ENCODE results near the gene NEK7. TPM values are rescaled to one million over a fixed set of nuclear protein-coding genes. Genes with fewer than 3 reads are reported as not detected.

The NEK7 gene
- total RNA-seq, 1 experiment from 2014 or later = 25.2 TPM

DNA sequence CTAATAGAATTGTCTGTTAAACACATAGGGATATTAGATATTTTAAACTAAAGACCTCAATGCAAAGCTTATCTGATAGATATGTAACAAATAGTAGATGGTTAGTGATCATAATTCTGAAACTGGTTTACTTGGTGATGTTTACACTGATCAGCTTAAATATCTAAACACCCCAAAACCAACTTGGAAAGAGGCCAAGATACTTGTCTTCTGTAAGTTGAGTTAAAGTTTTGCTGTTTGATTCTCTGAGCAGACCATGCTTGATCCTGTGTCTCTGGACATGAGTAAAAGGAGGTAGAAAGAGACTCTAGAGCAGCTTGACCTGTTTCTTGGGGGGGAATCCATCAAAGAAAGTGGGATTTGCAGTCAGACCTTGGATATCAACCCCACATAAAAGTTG is 107.5 kb downstream of the NEK7 start:
- Histone ChIP-seq H3K4me2 (ENCODE audit: low read length) (no peak overlapping the region), H3K27me3 (ENCODE audit: low read length) (no peaks in the 10 kb centered on the region), H3F3A (ENCODE audit: low read length, unreplicated experiment) (no peaks in the 10 kb centered on the region), H3K36me3 (ENCODE audit: low read depth, low read length) (no peaks in the 10 kb centered on the region), H3K9me2 (replicated peaks; ENCODE audit: low read length) (no peaks in the 10 kb centered on the region), H3K9me3 (ENCODE audit: low read length) (no peaks in the 10 kb centered on the region), H3K27ac (ENCODE audit: low read length) (no peak overlapping the region), H3K79me2 (ENCODE audit: low read length) (peaks cover 20% of the 10 kb centered on the region), H3K4me1 (ENCODE audit: insufficient read depth, low read length) (peaks cover 27% of the 10 kb centered on the region), H3K4me3 (ENCODE audit: low read length) (no peak overlapping the region), H3K9ac (ENCODE audit: low read length) (no peak overlapping the region), H2AFZ (ENCODE audit: low read length) (no peak overlapping the region), H4K20me1 (ENCODE audit: low read length) (no peaks in the 10 kb centered on the region)
- DNase-seq = no peak
- ChIA-PET POLR2A (ENCODE audit: unreplicated experiment) (no interaction called here), CTCF (no interaction called here)
- ATAC-seq = no peak
- BruUV-seq (replicated peaks) = no TSS peak
- intact Hi-C loops (cut with micrococcal nuclease) = loop anchor here (10.0 kb wide), 1 partner anchor 201 kb away; no protein-coding TSS in a partner anchor
- no peak for TF ChIP-seq EZH2phosphoT487 (IDR thresholded peaks at IDR 0.05; ENCODE audit: borderline replicate concordance, low read length)
- TF ChIP-seq EZH2 (IDR thresholded peaks at IDR 0.05; ENCODE audit: low read length, unreplicated experiment) = no peak
- TF ChIP-seq, protein P1, sequence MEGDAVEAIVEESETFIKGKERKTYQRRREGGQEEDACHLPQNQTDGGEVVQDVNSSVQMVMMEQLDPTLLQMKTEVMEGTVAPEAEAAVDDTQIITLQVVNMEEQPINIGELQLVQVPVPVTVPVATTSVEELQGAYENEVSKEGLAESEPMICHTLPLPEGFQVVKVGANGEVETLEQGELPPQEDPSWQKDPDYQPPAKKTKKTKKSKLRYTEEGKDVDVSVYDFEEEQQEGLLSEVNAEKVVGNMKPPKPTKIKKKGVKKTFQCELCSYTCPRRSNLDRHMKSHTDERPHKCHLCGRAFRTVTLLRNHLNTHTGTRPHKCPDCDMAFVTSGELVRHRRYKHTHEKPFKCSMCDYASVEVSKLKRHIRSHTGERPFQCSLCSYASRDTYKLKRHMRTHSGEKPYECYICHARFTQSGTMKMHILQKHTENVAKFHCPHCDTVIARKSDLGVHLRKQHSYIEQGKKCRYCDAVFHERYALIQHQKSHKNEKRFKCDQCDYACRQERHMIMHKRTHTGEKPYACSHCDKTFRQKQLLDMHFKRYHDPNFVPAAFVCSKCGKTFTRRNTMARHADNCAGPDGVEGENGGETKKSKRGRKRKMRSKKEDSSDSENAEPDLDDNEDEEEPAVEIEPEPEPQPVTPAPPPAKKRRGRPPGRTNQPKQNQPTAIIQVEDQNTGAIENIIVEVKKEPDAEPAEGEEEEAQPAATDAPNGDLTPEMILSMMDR (conservative IDR thresholded peaks at IDR 0.05; ENCODE audit: low read depth, low read length) = no peak

DNA sequence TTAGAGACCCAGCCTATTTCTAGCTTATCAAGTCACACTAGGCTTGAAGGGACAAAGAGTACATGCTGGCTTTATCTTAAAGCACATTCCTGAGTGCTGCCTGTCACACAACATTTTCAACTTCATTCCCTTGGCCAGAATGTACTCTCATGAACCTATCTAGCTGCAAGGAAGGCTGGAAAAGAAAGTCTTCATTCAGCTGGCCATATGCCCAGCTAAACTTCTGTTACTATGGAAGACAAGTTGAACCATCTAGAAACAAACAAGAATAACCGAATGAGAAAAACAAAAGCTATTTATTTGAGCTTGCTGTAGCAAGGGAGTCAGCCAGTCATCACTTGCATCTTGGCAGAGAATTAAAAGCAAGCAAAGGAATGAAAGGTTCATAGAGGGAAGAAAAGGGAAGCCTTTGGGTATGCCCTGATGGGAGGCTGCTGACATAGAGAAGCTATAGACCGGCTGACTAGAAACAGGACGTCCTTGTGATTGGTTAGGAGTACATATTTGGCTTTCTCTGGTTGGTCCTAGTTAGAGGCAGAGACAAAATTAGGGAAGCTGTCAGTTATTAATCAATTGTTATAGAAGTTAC is 108.4 kb downstream of the NEK7 start:
- CTCF ChIA-PET = no interaction called here
- Histone ChIP-seq H3K27me3 (ENCODE audit: low read length) (no peaks in the 10 kb centered on the region), H2AFZ (ENCODE audit: low read length) (no peak overlapping the region), H3K36me3 (ENCODE audit: low read depth, low read length) (no peaks in the 10 kb centered on the region), H3K9me2 (replicated peaks; ENCODE audit: low read length) (no peaks in the 10 kb centered on the region), H3K79me2 (ENCODE audit: low read length) (peaks cover 13% of the 10 kb centered on the region), H3K9me3 (ENCODE audit: low read length) (no peaks in the 10 kb centered on the region), H3K27ac (ENCODE audit: low read length) (no peak overlapping the region), H3K9ac (ENCODE audit: low read length) (no peak overlapping the region), H3K4me1 (ENCODE audit: insufficient read depth, low read length) (peaks cover 23% of the 10 kb centered on the region), H3K4me2 (ENCODE audit: low read length) (no peak overlapping the region), H3K4me3 (ENCODE audit: low read length) (no peak overlapping the region), H4K20me1 (ENCODE audit: low read length) (no peaks in the 10 kb centered on the region), H3F3A (ENCODE audit: low read length, unreplicated experiment) (no peaks in the 10 kb centered on the region)
- TF ChIP-seq, protein P1 (conservative IDR thresholded peaks at IDR 0.05; ENCODE audit: low read depth, low read length) = no peak
- TF ChIP-seq EZH2phosphoT487 (IDR thresholded peaks at IDR 0.05; ENCODE audit: borderline replicate concordance, low read length) (no peak), EZH2 (IDR thresholded peaks at IDR 0.05; ENCODE audit: low read length, unreplicated experiment) (no peak)
- no TSS peak for BruUV-seq (replicated peaks)
- no peak for ATAC-seq
- intact Hi-C loops (cut with micrococcal nuclease) = loop anchor here (10.0 kb wide), 1 partner anchor 200 kb away; no protein-coding TSS in a partner anchor
- POLR2A ChIA-PET (ENCODE audit: unreplicated experiment) = no interaction called here
- DNase-seq = no peak

DNA sequence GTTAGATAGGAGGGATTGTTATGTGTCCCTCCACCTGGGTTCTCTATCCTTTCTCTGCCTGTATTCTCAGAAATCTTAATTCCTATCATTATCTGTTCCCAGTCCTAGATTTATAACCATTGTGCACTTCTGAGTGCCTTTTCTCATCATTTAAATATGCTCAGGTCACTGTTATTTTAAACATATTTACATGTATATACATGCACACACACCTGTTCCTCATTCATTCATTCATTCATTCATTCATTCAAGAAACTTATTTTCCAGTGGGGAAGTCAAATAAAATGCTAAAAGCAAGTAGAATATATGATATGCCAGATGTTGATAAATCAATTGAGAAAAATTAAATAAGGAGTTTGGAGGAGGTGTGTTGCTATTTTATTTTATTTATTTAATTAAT is 110.3 kb downstream of the NEK7 start:
- H3K27me3 ChIP-seq (ENCODE audit: low read length) = no peaks in the 10 kb centered on the region
- no TSS peak for BruUV-seq (replicated peaks)
- H4K20me1 ChIP-seq (ENCODE audit: low read length) = no peaks in the 10 kb centered on the region
- H3K4me2 ChIP-seq (ENCODE audit: low read length) = no peak overlapping the region
- no peaks in the 10 kb centered on the region for H3F3A ChIP-seq (ENCODE audit: low read length, unreplicated experiment)
- H3K79me2 ChIP-seq (ENCODE audit: low read length) = 0 out of 2 replicates have a peak, but pooled peaks cover 8% of the 10 kb centered on the region
- ATAC-seq = no peak
- intact Hi-C loops (cut with micrococcal nuclease) = loop anchor here (10.0 kb wide), 1 partner anchor 198 kb away; no protein-coding TSS in a partner anchor
- no peak overlapping the region for H2AFZ ChIP-seq (ENCODE audit: low read length)
- no peaks in the 10 kb centered on the region for H3K9me2 ChIP-seq (replicated peaks; ENCODE audit: low read length)
- ChIA-PET POLR2A (ENCODE audit: unreplicated experiment) (no interaction called here), CTCF (no interaction called here)
- no peak for TF ChIP-seq EZH2phosphoT487 (IDR thresholded peaks at IDR 0.05; ENCODE audit: borderline replicate concordance, low read length)
- DNase-seq = no peak
- no peak overlapping the region for H3K9ac ChIP-seq (ENCODE audit: low read length)
- H3K4me1 ChIP-seq (ENCODE audit: insufficient read depth, low read length) = peaks cover 22% of the 10 kb centered on the region
- no peaks in the 10 kb centered on the region for H3K36me3 ChIP-seq (ENCODE audit: low read depth, low read length)
- H3K9me3 ChIP-seq (ENCODE audit: low read length) = no peaks in the 10 kb centered on the region
- no peak overlapping the region for H3K4me3 ChIP-seq (ENCODE audit: low read length)
- H3K27ac ChIP-seq (ENCODE audit: low read length) = no peak overlapping the region

Data from PC-3 (cell line).